ENCODE results near the gene SLC35F1. TPM values are rescaled to one million over a fixed set of nuclear protein-coding genes. Genes with fewer than 3 reads are reported as not detected.

The SLC35F1 gene
- total and polyA plus RNA-seq, 2 donors (not counting 3 experiments of a cell fraction or from before 2014, with no cell fraction given): not detected

DNA sequence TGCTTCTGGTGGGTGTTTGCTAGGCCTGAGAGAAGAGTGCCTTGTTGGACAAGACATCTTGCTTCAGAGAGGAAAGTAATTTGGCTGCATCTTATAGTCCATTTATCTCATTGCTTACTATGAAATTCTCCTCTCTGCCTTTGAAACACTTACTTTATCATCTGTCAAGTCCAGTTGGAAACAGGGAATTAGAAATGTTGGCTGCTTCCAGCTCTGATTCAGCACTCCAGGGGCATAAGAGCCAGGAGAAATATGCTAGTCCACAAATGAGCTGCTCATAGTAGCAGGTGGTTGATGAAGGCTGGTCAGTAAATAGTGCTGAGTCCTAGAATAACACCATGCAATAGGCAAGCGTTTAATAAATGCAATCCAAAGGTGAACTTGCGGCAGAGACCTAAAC is 227.1 kb downstream of the SLC35F1 start:
- CTCF ChIA-PET: no interaction called here
- POLR2A ChIA-PET: no interaction called here
- dilution Hi-C loops (cut with MboI; ENCODE audit: extremely low pct_ligation_motif_present, low sequenced_read_pairs): no loop called here

More for the DNA sequence above, 227.1 kb downstream of the SLC35F1 start:
- no TSS peak for BruUV-seq (replicated peaks)
- Histone ChIP-seq H3K4me3 (replicated peaks in 1 of 3; ENCODE audit: insufficient read depth in 1 of 3, low read depth in 1 of 3, low read length in 3 of 3) (no peak overlapping the region), H3K27ac (ENCODE audit: insufficient read depth, low read depth, low read length) (no peak overlapping the region), H2AFZ (ENCODE audit: low read depth, low read length) (no peak overlapping the region), H3K4me1 (ENCODE audit: control insufficient read depth, extremely low read depth, insufficient read depth, low read length) (no peaks in the 10 kb centered on the region), H3K9me3 (replicated peaks; ENCODE audit: control insufficient read depth, insufficient read depth, low read length) (no peaks in the 10 kb centered on the region), H3K9ac (replicated peaks; ENCODE audit: extremely low read depth, insufficient read depth, low read length) (no peak overlapping the region), H3K9me1 (replicated peaks; ENCODE audit: control insufficient read depth, extremely low read depth, insufficient read depth, low read length) (no peaks in the 10 kb centered on the region), H3K27me3 (ENCODE audit: control insufficient read depth in 2 of 2, insufficient read depth in 2 of 2, low read length in 2 of 2) (no peaks in the 10 kb centered on the region), H3K79me2 (ENCODE audit: control insufficient read depth, insufficient read depth, low read length) (no peaks in the 10 kb centered on the region), H4K20me1 (replicated peaks; ENCODE audit: control insufficient read depth, extremely low read depth, insufficient read depth, low read length) (no peaks in the 10 kb centered on the region), H3K36me3 (ENCODE audit: control insufficient read depth in 2 of 2, extremely low read depth in 1 of 2, insufficient read depth in 2 of 2, low read length in 2 of 2) (no peaks in the 10 kb centered on the region), H3K4me2 (ENCODE audit: insufficient read depth, low read length) (no peak overlapping the region)
- FAIRE-seq (no peak), DNase-seq (ENCODE audit: low read depth, low spot score) (no peak)
- intact Hi-C loops (cut with micrococcal nuclease): no loop called here
- TF ChIP-seq MYC (IDR thresholded peaks at IDR 0.05; ENCODE audit: low read depth, low read length): no peak
- no peak for TF ChIP-seq JUN (IDR thresholded peaks at IDR 0.05; ENCODE audit: borderline replicate concordance, insufficient read depth, insufficient read length, low read depth)
- no peak for TF ChIP-seq POLR2AphosphoS5 (IDR thresholded peaks at IDR 0.05; ENCODE audit: insufficient read depth, low read depth, low read length)
- no peak for TF ChIP-seq GATA2 (IDR thresholded peaks at IDR 0.05; ENCODE audit: insufficient read depth, insufficient read length, low read depth, low read length)
- TF ChIP-seq POLR2A (IDR thresholded peaks at IDR 0.05; ENCODE audit: low read depth, low read length): no peak
- no peak for TF ChIP-seq MAX (IDR thresholded peaks at IDR 0.05; ENCODE audit: insufficient read depth, insufficient read length)
- no peak for TF ChIP-seq FOS (IDR thresholded peaks at IDR 0.05; ENCODE audit: borderline replicate concordance, insufficient read depth, low read length)
- TF ChIP-seq, protein P1, sequence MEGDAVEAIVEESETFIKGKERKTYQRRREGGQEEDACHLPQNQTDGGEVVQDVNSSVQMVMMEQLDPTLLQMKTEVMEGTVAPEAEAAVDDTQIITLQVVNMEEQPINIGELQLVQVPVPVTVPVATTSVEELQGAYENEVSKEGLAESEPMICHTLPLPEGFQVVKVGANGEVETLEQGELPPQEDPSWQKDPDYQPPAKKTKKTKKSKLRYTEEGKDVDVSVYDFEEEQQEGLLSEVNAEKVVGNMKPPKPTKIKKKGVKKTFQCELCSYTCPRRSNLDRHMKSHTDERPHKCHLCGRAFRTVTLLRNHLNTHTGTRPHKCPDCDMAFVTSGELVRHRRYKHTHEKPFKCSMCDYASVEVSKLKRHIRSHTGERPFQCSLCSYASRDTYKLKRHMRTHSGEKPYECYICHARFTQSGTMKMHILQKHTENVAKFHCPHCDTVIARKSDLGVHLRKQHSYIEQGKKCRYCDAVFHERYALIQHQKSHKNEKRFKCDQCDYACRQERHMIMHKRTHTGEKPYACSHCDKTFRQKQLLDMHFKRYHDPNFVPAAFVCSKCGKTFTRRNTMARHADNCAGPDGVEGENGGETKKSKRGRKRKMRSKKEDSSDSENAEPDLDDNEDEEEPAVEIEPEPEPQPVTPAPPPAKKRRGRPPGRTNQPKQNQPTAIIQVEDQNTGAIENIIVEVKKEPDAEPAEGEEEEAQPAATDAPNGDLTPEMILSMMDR (IDR thresholded peaks at IDR 0.05; ENCODE audit: extremely low read depth in 1 of 2, insufficient read depth in 1 of 2, low read depth in 1 of 2, low read length in 2 of 2): no peak
- no peak for TF ChIP-seq EZH2 (IDR thresholded peaks at IDR 0.05; ENCODE audit: borderline replicate concordance, low read depth, low read length, severe bottlenecking)

All from endothelial cell of umbilical vein (primary cell).